OCI-M1 (cell line): ENCODE measurements around the gene CACNB2.
"Not testable (repeated sequence)": the region's sequence is repeated elsewhere in the genome, so short reads cannot be mapped to it uniquely, and the experiment has no call there.

Source experiments
- DNase-seq: peaks from one replicate; lab custom pipeline; 2025; lab: John Stamatoyannopoulos, UW

Gene CACNB2

DNA sequence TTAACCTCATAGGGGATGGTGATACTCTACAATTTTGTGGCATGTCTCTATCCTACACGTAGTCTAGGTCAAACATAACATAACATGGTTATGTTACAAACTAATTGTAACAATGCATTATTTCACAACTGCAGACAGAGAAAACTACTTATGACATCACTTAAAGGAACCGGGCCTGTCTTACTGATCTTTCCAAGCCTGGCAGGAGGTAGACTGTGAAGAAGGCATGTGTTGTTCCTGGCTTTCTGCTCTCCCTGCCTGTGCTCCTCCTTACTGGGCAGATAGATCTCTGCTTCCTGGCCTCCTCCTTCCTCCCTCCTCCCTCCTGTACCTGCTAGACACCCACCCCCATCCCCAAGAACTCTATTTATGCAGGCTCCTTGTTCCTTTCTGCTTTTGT, 5.4 kb downstream of the CACNB2 start:
- DNase-seq = no peak

DNA sequence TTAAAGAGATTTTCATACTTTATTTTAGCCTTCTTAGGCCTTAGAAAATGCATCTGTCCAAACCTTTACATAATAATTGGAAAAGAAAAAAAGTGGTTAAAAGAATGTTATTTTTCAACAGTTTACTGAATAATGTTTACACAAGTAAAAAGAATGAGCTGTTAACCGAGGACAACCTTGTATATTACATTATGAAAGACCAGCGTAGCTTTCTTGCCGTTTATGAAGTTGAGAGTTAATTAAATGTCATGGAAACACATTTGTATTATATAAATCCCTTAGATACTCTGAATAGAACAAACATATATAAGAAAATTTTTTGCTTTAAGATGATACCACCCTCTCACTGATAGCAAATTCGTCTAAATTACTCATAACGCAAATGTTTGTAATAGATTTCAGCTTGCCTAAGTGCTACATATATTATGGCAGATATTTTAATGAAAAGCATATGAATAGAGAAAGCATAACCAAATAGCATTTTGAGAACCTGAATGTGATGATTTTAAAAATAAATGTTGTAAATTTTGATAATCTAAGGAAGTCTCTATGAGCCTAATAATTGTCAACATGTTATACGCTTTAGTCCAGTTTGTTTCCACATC, 9.1 kb downstream of the CACNB2 start:
- DNase-seq = no peak

DNA sequence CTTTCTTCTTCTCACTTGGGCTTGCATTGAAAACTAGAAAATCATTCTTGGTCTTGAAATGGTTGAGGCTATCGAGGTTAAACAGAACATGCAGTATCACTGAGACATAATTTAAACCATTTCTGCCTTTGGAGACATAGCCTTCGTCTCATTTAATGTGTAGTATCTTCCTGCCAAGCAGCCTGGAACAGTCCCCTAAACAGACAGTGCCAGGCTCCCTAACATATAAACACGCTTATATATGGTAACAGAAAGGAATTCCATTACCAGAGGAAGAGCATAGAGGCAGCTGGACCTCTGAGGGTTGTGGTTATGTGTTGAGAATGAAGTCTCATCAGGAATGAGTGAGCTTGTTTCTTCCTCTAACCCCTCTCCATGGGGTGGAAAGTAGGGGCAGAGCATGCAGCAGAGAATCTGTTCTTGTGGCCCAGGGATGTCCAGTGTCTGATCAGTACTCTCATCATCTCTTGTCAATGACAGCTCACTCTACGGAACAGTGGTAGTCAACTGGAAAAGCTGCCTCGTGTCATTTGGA, 11.2 kb downstream of the CACNB2 start:
- no peak for DNase-seq

DNA sequence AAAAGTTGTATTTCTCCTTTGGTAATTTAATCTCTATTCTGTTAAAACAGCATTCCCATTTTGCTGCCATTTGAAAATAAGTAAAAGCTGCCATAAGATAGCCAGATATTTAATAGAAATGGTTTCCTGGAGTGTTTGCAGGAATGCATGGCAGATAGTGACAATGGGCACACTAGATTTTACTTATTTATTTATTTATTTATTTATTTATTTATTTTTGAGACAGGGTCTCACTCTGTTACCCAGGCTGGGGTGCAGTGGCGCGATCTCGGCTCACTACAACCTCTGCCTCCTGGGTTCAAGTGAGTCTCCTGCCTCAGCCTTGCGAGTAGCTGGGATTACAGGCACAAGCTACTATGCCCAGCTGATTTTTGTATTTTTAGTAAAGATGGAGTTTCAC, 13.2 kb downstream of the CACNB2 start:
- not testable (repeated sequence) for DNase-seq

DNA sequence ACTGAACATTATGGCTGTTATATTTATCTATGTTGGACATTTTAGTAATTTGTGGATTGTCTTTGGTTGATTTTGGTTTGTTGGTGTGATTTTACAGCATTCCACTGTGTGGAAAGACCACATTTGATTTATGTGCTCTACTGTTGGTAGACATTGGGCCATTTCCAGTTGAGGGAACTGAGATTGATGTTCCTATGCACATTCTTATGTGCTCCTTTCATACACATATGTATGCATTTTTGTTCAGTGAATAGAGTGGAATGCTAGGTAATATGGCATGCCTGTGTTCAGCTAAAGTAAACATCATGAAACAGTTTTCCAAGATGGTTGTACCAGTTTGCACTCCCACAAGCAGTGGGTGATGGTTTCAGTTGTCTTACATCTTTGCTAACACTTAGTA, 15.1 kb downstream of the CACNB2 start:
- DNase-seq = no peak

DNA sequence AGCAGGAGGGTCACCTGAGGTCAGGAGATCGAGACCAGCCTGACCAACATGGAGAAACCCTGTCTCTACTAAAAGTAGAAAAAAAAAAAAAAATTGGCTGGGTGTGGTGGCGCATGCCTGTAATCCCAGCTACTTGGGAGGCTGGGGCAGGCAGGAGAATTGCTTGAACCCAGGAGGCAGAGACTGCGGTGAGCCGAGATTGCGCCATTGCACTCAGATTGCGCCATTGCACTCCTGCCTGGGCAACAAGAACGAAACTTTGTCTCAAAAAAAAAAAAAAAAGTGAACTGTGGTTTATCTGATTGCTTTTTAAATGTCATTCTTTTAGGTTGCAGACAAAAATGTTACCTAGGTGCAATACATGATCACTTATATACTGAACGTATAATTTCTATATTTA, 16.6 kb downstream of the CACNB2 start:
- DNase-seq = peak; percentile 14

DNA sequence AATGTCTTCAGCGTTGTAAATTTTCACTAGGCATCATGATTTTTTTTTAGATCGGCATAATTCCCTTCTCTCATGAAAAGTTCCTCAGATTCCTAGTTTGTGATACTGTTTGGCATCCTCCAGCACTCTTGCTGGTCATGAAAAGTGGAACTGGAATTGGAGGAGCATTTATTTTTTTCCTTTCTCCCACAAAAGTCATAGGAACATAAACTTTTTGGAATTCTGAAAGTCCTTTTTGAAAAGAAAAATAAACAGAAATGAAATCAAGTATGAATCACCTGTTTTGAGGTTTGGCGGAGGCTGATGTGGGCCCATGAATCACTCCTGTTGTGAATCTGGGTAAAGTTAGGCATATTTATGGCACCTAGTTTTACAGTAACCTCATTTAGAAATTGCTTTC, 17.7 kb downstream of the CACNB2 start:
- DNase-seq = no peak

DNA sequence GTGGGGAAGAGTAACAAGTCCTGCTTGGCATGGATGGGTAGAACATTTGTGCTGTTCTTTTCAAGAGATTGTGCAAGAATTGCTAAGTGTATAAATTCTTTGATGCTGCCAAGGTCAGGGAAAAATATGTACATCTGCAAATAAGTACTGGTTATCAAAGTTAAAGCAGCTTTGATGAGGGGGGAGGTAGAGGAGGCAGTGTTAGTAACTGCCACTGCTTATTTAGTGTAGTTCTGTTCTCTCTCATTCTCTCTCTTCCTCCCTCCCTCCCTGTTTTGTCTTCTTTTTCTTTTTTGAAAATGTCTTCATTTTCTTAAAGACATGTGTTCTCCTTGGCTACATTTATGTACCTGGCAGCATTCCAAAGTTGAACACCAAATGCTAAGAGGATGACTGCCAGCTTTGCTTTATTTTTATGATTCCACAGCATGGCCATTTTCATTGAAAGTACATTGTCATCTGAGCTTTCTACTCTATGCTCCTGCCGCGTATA, 18.6 kb downstream of the CACNB2 start:
- DNase-seq = no peak

DNA sequence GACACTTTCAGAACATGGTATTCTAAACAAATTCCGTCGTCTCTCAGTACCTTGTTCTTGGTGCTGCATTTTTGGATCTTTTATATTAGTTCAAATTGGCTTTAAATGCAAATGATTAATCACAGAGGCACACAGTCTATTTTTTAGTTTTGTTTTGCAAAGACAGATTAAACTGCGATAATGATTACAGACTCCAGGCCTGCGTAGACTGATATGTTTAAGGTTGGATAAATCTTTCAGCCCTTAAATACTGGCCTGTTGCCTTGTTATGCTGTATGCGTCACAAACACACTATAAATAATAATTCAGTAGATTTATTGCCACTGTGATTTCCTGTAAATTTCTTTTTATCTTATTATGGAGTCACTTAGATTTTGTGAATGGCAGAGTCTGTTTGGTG, 19.3 kb downstream of the CACNB2 start:
- no peak for DNase-seq

DNA sequence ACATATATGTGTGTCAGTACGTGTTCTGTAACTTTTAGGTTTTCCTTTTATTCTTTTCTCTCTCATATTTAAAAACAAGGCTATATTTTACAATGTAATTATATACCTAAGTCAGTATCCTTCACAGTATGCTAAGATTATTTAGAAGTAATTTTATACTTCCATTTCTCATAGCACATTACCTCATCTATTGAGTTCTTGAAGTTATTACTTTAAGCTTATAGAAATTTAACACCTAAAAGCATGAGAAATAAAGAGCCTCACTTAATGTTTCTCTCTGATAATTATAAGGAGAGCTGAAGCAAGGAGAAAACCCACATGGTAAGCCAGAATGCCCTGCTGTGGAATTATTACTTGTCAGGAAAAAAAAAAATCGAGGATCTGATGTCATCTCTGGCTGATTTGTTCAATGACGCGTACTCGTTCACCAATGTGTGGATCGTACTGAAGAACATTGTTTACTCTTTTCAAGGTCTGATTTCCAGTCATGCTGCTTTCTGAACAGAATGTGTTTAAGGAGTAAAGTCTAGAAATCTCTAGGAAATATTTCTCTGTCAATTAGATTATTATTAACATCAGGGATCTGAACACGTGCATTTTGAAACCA, 21.9 kb downstream of the CACNB2 start:
- DNase-seq = no peak

DNA sequence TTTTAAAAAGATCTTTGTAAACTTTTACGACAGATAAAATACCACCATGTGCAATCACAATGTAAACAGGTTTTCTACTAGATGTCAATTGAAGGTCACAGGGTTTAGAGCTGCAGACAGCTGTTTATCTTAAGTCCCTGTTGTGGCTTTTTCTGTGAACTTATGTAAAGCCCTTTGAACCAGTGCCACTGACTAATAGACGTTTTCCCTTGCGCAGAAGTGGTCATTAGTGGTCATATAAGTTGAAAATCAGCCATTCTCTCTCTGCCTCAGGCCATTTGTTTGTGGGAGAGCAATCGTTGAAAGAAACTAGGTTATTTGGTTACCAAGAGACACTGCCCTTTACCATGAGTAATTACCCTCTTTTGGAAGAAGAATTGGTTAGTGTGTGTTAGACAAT, 23.9 kb downstream of the CACNB2 start:
- DNase-seq = peak; percentile 3

DNA sequence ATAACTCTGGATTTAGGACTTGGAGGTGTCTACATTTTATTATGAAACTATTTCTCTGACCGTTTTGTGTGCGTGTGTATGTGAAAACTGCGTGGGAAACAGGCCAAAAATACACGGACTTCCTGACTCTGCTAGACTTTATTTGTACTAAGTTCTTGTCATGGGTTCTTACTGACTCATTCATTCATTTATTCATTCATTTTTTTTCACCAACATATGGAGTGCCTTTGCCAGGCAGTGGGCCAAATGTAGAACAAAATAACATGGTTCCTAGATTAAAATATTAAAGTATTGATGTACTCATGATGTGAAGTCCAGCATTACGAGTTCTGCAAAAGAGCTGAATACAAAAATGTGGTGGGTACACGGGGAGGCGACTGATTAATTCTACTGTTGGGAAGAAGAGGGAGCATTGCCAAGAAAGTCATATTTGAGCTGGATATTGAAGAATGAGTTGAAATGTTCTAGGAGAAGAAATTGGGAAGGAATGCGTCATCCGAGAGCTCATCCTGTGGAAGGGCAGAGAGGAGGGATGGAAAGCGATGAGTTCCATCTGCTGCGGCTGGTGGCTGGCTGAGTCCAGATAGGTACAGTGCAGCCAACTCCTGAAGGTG, 24.6 kb downstream of the CACNB2 start:
- no peak for DNase-seq

DNA sequence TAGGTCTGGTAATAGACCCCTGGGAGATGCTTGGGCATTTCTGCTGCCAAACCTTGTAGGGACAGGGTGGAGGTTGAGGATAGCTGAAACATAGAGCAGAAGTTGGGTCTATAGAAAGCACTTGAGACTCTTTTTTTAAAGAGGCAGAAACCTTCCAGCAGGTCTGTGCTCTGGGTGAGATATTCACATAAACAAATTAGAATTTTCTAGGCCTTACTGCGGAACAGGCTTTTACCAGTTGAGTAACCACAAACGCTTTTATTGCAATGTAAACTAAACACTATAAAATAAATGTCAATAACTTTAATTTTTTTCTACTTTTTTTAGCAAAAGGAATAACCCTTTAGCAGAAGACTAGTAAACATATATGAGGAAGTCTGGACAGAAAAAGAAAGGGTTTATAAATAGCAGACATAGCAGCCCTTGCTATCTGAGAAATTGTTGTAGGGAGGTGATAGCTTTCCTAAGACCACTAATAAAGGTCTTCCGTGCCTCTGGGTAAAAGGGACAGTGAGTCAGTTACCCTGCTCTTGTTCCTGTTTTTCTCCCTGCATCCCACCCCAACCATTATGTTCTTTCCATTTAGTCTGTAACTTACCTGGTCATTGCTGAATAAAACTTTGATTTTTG, 38.7 kb downstream of the CACNB2 start:
- DNase-seq = no peak

DNA sequence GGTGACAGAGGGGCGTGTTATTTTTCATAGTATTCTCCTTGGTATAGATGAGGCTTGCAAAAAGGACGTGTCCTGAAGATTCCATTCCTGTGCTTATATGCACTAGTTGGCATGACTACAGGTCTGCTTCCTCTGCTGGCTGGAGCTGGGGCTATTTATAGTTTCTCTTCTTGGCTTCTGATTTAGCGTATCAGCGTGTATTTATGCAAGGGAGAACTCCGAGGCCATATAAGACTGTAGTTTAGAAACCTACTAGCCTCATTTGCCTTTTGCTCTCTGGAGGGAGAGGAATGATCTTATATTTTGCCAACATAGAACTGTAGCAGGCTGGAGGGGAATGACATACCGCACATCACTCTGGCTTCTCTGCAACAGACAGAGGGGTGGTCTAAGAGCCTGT, 39.7 kb downstream of the CACNB2 start:
- no peak for DNase-seq

DNA sequence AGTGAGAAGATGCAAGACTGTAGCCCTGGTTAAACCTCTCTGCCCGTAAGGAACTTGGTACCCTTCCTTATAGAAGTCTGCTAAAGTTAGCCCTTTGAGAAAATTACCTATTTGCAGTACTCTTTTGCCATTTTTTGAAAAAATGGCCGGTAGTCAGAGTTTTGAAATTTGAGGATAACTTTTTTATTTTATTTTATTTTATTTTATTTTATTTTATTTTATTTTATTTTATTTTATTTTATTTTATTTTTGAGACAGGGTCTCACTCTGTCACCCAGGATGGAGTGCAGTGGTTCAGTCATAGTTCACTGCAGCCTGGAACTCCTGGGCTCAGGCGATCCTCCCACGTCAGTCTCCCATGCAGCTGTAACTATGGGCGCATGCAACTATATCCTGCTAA, 41.2 kb downstream of the CACNB2 start:
- not testable (repeated sequence) for DNase-seq

DNA sequence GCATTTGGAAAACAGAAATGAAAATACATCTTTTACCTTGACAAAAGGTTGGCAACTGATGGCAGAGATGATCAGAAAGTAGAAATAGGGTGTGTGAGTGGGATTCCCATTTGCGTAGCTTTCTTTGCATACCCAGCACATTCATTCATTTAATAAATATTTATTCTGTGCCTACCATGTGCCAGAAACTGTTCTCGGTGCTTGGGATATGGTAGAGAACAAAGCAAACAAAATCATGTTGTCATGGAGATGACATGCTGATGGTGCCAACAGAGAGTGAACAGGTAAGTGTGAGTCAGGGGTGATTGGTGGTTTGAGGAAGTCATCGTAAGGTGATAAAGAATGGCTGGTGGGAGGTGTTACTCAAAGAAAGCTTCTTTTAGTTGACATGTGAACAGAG, 45.4 kb downstream of the CACNB2 start:
- DNase-seq = no peak

DNA sequence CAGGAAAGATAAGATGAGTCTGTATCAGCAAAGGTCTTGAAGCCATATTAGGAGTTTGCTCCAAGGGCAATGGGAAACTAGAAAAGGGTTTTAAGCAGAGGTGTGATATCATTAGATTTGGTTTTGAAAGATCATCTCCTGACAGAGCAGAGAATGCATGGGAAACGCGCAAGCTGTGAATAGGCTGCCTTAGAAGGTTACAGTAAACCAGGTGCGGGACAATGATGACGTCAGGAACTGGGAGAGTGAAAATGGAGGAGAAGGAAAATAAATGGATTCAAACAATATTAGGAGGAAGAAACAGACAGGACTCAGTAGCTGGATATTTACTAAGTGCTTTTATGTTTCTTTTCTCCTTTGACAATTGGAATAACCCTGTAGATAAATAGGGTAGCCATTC, 50.6 kb downstream of the CACNB2 start:
- no peak for DNase-seq

DNA sequence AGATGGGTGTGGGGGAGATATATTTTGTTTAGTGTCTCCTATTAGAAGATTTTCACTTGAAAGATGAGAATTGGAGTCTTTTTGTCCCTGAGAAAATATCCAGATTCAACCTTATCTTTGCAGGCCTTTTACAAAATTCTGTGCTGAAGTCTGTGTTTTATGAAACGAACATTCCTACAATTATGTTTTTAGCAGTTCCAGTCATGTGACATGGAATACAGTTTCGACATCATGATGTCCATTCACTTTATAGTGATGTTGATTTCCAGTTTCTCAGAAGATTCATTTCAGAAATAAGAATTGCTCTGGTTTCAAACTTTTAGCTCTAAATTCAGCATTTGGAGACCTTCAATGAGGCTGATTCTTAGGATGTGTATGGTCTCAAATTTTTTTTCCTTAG, 54.4 kb downstream of the CACNB2 start:
- DNase-seq = no peak

DNA sequence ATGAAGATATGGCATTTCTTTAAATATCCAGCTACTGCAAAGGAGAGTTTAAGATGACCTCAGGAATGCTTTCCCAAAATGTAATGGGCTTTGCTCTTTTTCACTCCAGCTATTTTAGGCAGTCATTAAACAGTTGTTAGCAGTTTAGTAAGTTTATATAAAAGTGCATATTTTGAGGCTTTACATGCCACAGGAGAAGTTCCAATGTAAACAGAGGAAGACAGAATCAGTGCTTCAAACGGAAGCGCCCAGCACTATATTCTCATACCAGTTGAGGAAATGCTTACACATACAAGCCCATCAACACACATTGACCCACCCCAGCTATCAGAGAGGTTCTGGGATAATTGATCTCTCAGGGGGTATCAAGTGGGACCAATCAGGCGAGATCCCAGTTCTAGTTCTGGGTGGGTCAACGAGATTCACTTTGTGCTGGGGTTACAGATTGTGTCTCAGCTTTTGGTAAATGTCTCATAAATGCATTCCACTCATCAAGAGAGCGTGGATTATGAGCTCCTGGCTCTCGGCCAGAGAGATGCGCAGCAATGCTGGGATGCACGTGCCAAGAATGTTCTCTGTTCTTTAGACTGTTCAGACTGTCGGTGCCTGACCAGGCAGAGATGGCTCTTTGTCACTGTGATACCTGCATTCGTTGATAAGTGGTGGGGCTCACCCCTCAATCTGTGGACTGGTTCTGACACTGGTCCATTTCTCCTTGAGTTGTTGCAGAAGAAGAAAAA, 55.0 kb downstream of the CACNB2 start:
- DNase-seq = no peak

DNA sequence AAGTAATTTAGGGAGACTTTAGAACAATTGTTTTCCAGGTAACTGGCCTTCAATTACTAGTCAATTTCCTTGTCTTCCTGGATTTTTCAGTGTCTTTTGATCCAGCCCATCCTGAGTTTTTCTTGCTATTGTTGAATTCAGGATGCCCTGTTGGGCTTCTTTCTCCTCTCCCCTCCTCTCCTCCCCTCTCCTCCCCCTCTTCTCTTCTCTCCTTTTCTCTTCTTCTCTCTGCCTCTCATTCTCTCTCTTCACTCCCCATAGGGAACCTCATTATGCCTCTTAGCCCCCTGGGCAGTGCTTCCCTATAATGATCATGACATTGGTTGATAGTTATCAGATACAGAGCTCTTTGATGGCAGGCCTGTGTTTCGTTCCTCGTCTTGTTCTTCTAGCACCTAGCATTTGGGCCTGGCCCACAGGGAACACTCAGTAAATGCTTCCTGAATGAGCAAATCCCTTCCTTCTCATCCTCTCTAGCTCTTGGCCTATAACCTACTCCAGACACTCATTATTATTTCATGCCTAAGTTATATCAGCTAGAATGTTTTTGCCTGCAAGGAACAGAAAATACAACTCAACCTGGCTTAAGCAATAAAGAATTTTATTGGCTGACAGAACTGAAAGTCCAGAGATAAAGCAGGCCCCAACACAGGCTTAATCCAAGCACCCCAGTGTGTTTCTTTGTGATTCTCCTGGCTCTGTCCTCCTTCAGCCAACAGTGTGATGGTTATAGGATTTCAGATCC, 56.8 kb downstream of the CACNB2 start:
- no peak for DNase-seq

DNA sequence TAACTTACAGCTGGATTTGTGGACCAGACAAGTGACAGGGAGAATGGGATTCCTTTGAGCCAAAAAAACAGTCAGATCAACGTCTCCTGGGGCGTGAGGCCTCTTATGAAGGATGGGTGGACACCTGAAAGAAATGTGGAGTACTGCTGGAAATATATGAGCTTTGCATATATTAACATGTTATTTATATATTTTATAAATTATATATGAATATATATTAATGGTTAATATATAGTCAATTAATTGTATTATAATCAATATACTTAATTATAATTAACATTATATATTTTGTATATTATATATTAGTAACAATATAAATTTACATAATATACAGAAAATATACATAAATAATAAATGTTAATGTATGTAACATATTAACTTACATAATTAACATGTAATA, 57.5 kb downstream of the CACNB2 start:
- no peak for DNase-seq

DNA sequence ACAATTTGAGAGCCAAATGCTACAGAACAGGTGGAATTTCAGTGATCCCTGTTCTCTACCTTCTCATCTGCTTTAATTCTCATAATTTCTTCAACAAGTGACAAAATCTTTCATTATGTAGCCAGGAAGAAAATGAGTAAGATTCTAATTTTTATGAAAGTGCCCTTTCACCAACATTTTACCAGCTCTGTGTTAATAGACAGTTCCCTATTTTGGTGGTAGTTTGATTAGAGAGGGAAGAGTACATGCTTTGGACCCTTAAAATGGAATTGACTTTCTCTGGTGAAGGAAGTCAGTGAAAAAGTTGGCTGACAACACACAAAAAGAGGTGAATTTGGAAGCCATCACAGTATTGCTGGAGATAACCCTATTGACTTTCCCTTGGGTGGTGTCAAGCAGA, 61.7 kb downstream of the CACNB2 start:
- DNase-seq = no peak
